NB4 (cell line): Measurements from ENCODE around the gene STING1.

Experiments
- DNase-seq: peaks from one replicate; pipeline ENCODE4 v3.0.0; 2010; ENCODE audit warnings: low read depth
- H3K4me3 ChIP-seq: one replicate; pipeline ENCODE4 v1.5.1; 2011; ENCODE audit warnings: mild to moderate bottlenecking, low read depth, low read length, moderate library complexity
- CTCF ChIP-seq: IDR thresholded peaks from one replicate; pipeline ENCODE4 v1.5.1; 2012; ENCODE audit warnings: low read depth, low read length
- MAX ChIP-seq: IDR thresholded peaks from 2 replicates; pipeline ENCODE4 v1.6.1; 2011; ENCODE audit warnings: low read depth, low read length
- MYC ChIP-seq: IDR thresholded peaks from 2 replicates; pipeline ENCODE4 v1.6.1; 2011; ENCODE audit warnings: low read depth, low read length
- POLR2A ChIP-seq: IDR thresholded peaks from 2 replicates; pipeline ENCODE4 v1.6.1; 2011; ENCODE audit warnings: mild to moderate bottlenecking; ENCODE audit not compliant: insufficient read length; ENCODE audit errors: extremely low read depth

Gene STING1

DNA sequence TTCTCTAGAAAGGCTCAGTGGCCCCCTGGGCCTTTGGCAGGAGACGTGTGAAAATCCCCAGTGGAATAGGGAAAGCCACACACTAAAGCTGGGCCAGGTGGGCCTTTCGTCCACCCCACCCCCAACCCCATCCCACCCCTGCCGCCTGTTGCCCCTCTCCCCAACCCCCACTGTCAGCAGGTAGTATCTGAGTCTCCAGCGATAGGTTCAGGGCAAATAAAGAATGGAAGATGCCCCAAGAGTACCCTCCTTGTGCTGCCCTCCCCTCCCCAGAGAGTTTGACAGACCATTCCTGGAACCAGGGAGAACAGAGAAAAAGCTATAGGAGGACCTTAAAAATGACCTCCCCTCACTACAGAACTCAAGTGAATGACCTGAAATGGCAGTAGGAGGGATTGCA lies 41.9 kb upstream of the STING1 start:
- no peak for DNase-seq
- no peak overlapping the region for H3K4me3 ChIP-seq
- no peak for TF ChIP-seq POLR2A
- no peak for TF ChIP-seq MAX
- TF ChIP-seq MYC = no peak
- TF ChIP-seq CTCF = no peak

DNA sequence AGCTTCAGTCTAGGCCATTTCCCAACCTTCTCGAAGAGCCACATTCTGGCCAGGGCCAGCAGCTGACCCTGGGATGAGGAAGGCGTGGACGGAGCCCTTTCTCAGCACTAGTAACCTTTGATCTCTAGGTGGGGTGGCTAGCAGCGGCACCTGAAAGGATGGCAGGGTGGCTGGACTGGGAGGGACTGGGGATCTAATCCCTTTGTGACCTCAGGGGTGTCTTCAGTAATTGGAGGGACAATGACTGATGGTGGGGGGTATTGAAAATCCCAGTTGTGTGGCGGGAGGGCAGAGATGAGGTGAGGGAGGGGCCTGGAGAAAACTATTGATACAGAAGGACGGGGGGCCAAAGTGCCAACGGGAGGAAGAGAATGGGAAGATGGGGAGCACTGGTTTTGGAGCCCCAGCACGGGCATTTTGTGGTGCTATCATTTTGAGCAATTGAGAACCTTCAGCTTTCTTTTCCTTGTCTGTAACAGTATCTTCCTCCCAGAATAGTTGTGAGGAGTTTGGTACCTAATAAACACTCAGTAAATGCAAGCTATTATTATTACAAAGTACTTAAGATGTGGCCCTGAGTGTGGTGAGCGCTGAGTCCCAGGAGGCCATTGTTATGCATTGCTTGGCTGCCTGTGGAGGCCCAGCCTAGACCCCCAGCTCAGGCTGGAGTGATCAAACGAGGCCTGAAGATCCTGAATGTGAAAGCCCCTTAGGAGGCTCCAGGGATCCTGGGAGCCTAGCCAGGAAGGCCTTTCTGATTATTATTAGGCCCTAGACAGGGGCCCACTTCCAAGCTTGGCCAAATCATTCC lies 41.3 kb upstream of the STING1 start:
- no peak for DNase-seq

GRCh38 chr5:139517683-139518564 lies 35.4 kb upstream of the STING1 start:
- H3K4me3 ChIP-seq = peak overlapping the region; percentile 44
- TF ChIP-seq CTCF = peak; percentile 81
- TF ChIP-seq MAX = peak; percentile 62
- TF ChIP-seq MYC = peak; percentile 65; the same call in 1 of the 2 replicates
- TF ChIP-seq POLR2A = peak; percentile 51
- peak; percentile 89 for DNase-seq

More for the DNA sequence above, 41.3 kb upstream of the STING1 start:
- H3K4me3 ChIP-seq = no peak overlapping the region
- TF ChIP-seq MYC (no peak), CTCF (no peak)

DNA sequence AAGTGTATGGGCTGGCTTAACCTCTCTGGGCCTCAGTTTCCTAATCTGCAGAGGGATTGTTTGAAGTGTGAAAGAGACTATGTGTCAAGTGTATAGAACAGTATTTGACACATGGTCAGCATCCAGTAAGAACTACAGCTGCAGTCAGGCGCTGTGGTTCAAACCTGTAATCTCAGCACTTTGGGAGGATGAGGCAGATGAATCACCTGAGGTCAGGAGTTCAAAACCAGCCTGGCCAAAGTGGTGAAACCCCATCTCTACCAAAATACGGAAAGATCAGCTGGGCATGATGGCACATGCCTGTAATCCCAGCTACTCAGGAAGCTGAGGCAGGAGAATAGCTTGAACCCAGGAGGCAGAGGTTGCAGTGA lies 31.9 kb upstream of the STING1 start:
- DNase-seq = no peak
- TF ChIP-seq MYC (no peak), CTCF (no peak), MAX (no peak), POLR2A (no peak)

GRCh38 chr5:139513852-139514485 lies 31.4 kb upstream of the STING1 start:
- TF ChIP-seq MYC = no peak
- TF ChIP-seq MAX = no peak
- TF ChIP-seq CTCF = no peak
- no peak for TF ChIP-seq POLR2A
- no peak for DNase-seq
- H3K4me3 ChIP-seq = no peak overlapping the region

More for the DNA sequence above, 31.9 kb upstream of the STING1 start:
- no peak overlapping the region for H3K4me3 ChIP-seq
